H1 (cell line): ENCODE measurements around the gene MRPL32. TPM values are rescaled to one million over a fixed set of nuclear protein-coding genes. Genes with fewer than 3 reads are reported as not detected.
A peak's percentile ranks its signal among the peaks of the same experiment; 100 is the strongest.

Experiments used
- CTCF ChIA-PET: fragments of 300-600 bp; sonication (Branson Sonifier 250); formaldehyde crosslinking; loops from one replicate; lab custom pipeline; 2021; ENCODE audit not compliant: partially characterized antibody; lab: Charles Lee
- POLR2A ChIA-PET: fragments of 300-600 bp; sonication (Branson Sonifier 250); formaldehyde crosslinking; loops from one replicate; lab custom pipeline; 2021; ENCODE audit warnings: inconsistent platforms; ENCODE audit not compliant: partially characterized antibody; lab: Charles Lee
- DNase-seq, 2 experiments: peaks; one replicate each; pipeline versions ENCODE4 v3.0.0 to v3.0.0-alpha.2; 2010 to 2022; ENCODE audit warnings: low spot score in 2 of 2, low read depth in 1 of 2, mixed read lengths in 1 of 2
- FAIRE-seq: peaks from 2 replicates; lab custom pipeline; 2011; peaks lifted over from hg19 to GRCh38; lab: Jason Lieb, UNC
- H2AFZ ChIP-seq: 2 replicates; pipeline ENCODE4 v1.8.1; 2012; ENCODE audit warnings: low read length, inconsistent platforms
- H2AK5ac ChIP-seq: 2 replicates; pipeline ENCODE4 v1.6.1; 2013; ENCODE audit warnings: low read depth, low read length
- H2BK120ac ChIP-seq: replicated peaks from 2 replicates; pipeline ENCODE3; 2013; ENCODE audit warnings: low read depth, low read length, inconsistent platforms
- H2BK12ac ChIP-seq: 2 replicates; pipeline ENCODE4 v1.6.1; 2013; ENCODE audit warnings: low read depth, low read length
- H2BK15ac ChIP-seq: 2 replicates; pipeline ENCODE4 v1.6.1; 2013; ENCODE audit warnings: low read length
- H2BK20ac ChIP-seq: 2 replicates; pipeline ENCODE4 v1.6.1; 2013; ENCODE audit warnings: low read length
- H2BK5ac ChIP-seq: 2 replicates; pipeline ENCODE4 v1.6.1; 2013; ENCODE audit warnings: low read depth, low read length
- H3K14ac ChIP-seq: 2 replicates; pipeline ENCODE4 v1.6.1; 2013; ENCODE audit warnings: inconsistent platforms; ENCODE audit not compliant: insufficient read length
- H3K18ac ChIP-seq: 2 replicates; pipeline ENCODE4 v1.6.1; 2013; ENCODE audit warnings: low read length; ENCODE audit errors: extremely low read depth
- H3K23ac ChIP-seq: 2 replicates; pipeline ENCODE4 v1.6.1; 2013; ENCODE audit warnings: inconsistent platforms; ENCODE audit not compliant: insufficient read length
- H3K23me2 ChIP-seq: 2 replicates; pipeline ENCODE4 v1.6.1; 2013; ENCODE audit warnings: low read depth, low read length
- H3K27ac ChIP-seq: 2 replicates; pipeline ENCODE4 v1.6.1; 2011; ENCODE audit warnings: low read depth, low read length, inconsistent platforms
- H3K27me3 ChIP-seq, 4 experiments: replicated peaks in 1 of 4; 1 replicate in 1 of 4; 2 replicates in 3 of 4; pipeline versions ENCODE4 v1.6.1 to v1.8.1; 2011 to 2013; ENCODE audit warnings: low read length in 3 of 4, mild to moderate bottlenecking in 3 of 4, inconsistent platforms in 2 of 4, mixed read lengths in 2 of 4, moderate library complexity in 1 of 4; ENCODE audit not compliant: control insufficient read depth in 3 of 4, insufficient read depth in 3 of 4; ENCODE audit errors: extremely low read depth in 1 of 4
- H3K36me3 ChIP-seq, 4 experiments: 2 replicates each; pipeline versions ENCODE4 v1.6.1 to v1.8.1; 2011 to 2013; ENCODE audit warnings: mild to moderate bottlenecking in 4 of 4, low read length in 3 of 4, moderate library complexity in 2 of 4, control low read depth in 1 of 4, inconsistent platforms in 1 of 4; ENCODE audit not compliant: insufficient read depth in 4 of 4, control insufficient read depth in 2 of 4
- H3K4ac ChIP-seq: replicated peaks from 2 replicates; pipeline ENCODE3; 2013; ENCODE audit warnings: low read length, low read depth, mixed read lengths, inconsistent platforms; ENCODE audit not compliant: insufficient read length
- H3K4me1 ChIP-seq, 4 experiments: replicated peaks in 1 of 4; 1 replicate in 1 of 4; 2 replicates in 3 of 4; pipeline versions ENCODE4 v1.6.1 to v1.8.1; 2011 to 2013; ENCODE audit warnings: low read length in 3 of 4, inconsistent platforms in 2 of 4, mixed read lengths in 1 of 4; ENCODE audit not compliant: insufficient read depth in 4 of 4, control insufficient read depth in 3 of 4
- H3K4me2 ChIP-seq, 2 experiments: 2 replicates each; pipeline versions ENCODE4 v1.6.1 to v1.8.1; 2011 to 2013; ENCODE audit warnings: low read depth in 2 of 2, low read length in 2 of 2, control low read depth in 1 of 2, inconsistent platforms in 1 of 2, mild to moderate bottlenecking in 1 of 2; ENCODE audit not compliant: insufficient read depth in 1 of 2
- H3K4me3 ChIP-seq, 4 experiments: fragments of 200-600, 300-600 bp in 1 of 4; sonication (generic), shearing (Covaris generic), sonication (Bioruptor Twin) in 1 of 4; 2 replicates each; pipeline versions ENCODE4 v1.5.1 to v1.8.1; 2011 to 2016; ENCODE audit warnings: low read length in 4 of 4, low read depth in 3 of 4, control low read depth in 2 of 4, inconsistent platforms in 2 of 4, mild to moderate bottlenecking in 2 of 4, mixed read lengths in 1 of 4, moderate library complexity in 1 of 4; ENCODE audit not compliant: insufficient read depth in 2 of 4; ENCODE audit errors: extremely low read depth in 1 of 4
- H3K56ac ChIP-seq: replicated peaks from 2 replicates; pipeline ENCODE3; 2013; ENCODE audit warnings: low read depth, mild to moderate bottlenecking, mixed read lengths, low read length, inconsistent platforms; ENCODE audit not compliant: insufficient read length
- H3K79me1 ChIP-seq: 2 replicates; pipeline ENCODE4 v1.6.1; 2013; ENCODE audit warnings: low read depth, low read length, control low read depth
- H3K79me2 ChIP-seq, 2 experiments: 2 replicates each; pipeline versions ENCODE4 v1.6.1 to v1.8.1; 2012 to 2013; ENCODE audit warnings: low read length in 2 of 2, mild to moderate bottlenecking in 2 of 2, inconsistent platforms in 1 of 2; ENCODE audit not compliant: insufficient read depth in 2 of 2, control insufficient read depth in 1 of 2
- H3K9ac ChIP-seq, 4 experiments: replicated peaks in 1 of 4; 1 replicate in 1 of 4; 2 replicates in 3 of 4; pipeline versions ENCODE4 v1.6.1 to v1.8.1; 2011 to 2013; ENCODE audit warnings: low read depth in 3 of 4, low read length in 3 of 4, control low read depth in 2 of 4, mild to moderate bottlenecking in 2 of 4, moderate library complexity in 2 of 4, inconsistent platforms in 1 of 4; ENCODE audit errors: extremely low read depth in 1 of 4
- H3K9me3 ChIP-seq, 2 experiments: 2 replicates each; pipeline versions ENCODE4 v1.6.1 to v1.8.1; 2012 to 2013; ENCODE audit warnings: mild to moderate bottlenecking in 2 of 2, moderate library complexity in 2 of 2, control low read depth in 1 of 2, inconsistent platforms in 1 of 2, low read depth in 1 of 2, low read length in 1 of 2, mixed read lengths in 1 of 2; ENCODE audit not compliant: insufficient read depth in 2 of 2
- H4K20me1 ChIP-seq, 2 experiments: replicated peaks in 1 of 2; 2 replicates each; pipeline versions ENCODE3 to v1.8.1; 2011 to 2013; ENCODE audit warnings: inconsistent platforms in 2 of 2, low read length in 2 of 2, mild to moderate bottlenecking in 1 of 2; ENCODE audit not compliant: insufficient read depth in 2 of 2, control insufficient read depth in 1 of 2
- H4K5ac ChIP-seq: 2 replicates; pipeline ENCODE4 v1.6.1; 2013; ENCODE audit warnings: low read length, low read depth, mixed read lengths, inconsistent platforms; ENCODE audit not compliant: insufficient read length
- H4K8ac ChIP-seq: 2 replicates; pipeline ENCODE4 v1.8.0; 2013; ENCODE audit warnings: mild to moderate bottlenecking, moderate library complexity, low read length, inconsistent platforms; ENCODE audit not compliant: insufficient read depth; ENCODE audit errors: extremely low read depth
- H4K91ac ChIP-seq: replicated peaks from 2 replicates; pipeline ENCODE3; 2013; ENCODE audit warnings: low read length, mixed read lengths, inconsistent platforms; ENCODE audit not compliant: insufficient read length
- RNF2 ChIP-seq: fragments of 200-900, 300-1000 bp; sonication (generic); IDR thresholded peaks from 2 replicates; pipeline ENCODE4 v1.7.1; 2016; ENCODE audit warnings: borderline replicate concordance, low read depth, mild to moderate bottlenecking, antibody characterized with exemption, low read length; ENCODE audit not compliant: poor library complexity, severe bottlenecking; ENCODE audit errors: missing control alignments
- WGBS, 2 experiments: shearing (Covaris generic) in 1 of 2; methylation state at CpG; one replicate each; pipeline versions ENCODE4 v1.1.6 to v1.1.7; 2013 to 2015; ENCODE audit warnings: low lambda C conversion rate in 2 of 2, mixed read lengths in 2 of 2, inconsistent platforms in 1 of 2, low coverage in 1 of 2, missing lambda C conversion rate in 1 of 2; ENCODE audit not compliant: insufficient replicate concordance in 2 of 2, insufficient coverage in 1 of 2, insufficient read length in 1 of 2; ENCODE audit errors: extremely low coverage in 1 of 2, missing lambda C conversion rate in 1 of 2; 5-methylcytosine and 5-hydroxymethylcytosine counted together
- polyA plus RNA-seq, 7 experiments: library from polyadenylated mRNA; depleted of rRNA in 3 of 7; stranded (reverse) in 5 of 7; unstranded in 2 of 7; fragments of >200 nt in 5 of 7; fragments of 200-250 nt in 2 of 7; gene quantifications; 1 replicate in 5 of 7; 2 replicates in 1 of 7; 4 replicates in 1 of 7; pipeline versions ENCODE4 v1.2.1 to v1.2.3, GENCODE V29; 2011 to 2013; ENCODE audit warnings: missing spikeins in 2 of 7, mixed read lengths in 2 of 7
- total RNA-seq: library from RNA; stranded (reverse); fragmentation: NEBNext Ultra II Directional; extraction: Animal tissue kit (Norgen Biotek cat#: 25700); gene quantifications from 2 replicates; pipeline ENCODE4 v1.2.1, GENCODE V29; 2021

MRPL32 gene
- total and polyA plus RNA-seq, 2 of the 8 experiments (the other 6 are each of a cell fraction or from before 2014, with no cell fraction given): 50.9 to 97.2 TPM

GRCh38 chr7:42960762-42961161 lies 28.6 kb downstream of the MRPL32 start:
- H3K14ac ChIP-seq: no peak overlapping the region

More at GRCh38 chr7:42960762-42961161, 28.6 kb downstream of the MRPL32 start:
- Histone ChIP-seq H4K8ac (no peak overlapping the region), H3K36me3 (no peaks in the 10 kb centered on the region; a peak in 1 of 8 replicates), H3K4me3 (no peak overlapping the region), H2AFZ (0 out of 2 replicates have a peak overlapping the region, but pooled peaks have one; percentile 17), H2BK5ac (no peak overlapping the region), H3K9ac (no peak overlapping the region), H3K79me2 (no peaks in the 10 kb centered on the region), H2BK12ac (no peak overlapping the region), H3K4me2 (no peak overlapping the region), H3K23me2 (peaks cover 2% of the 10 kb centered on the region; the same call in 1 of the 2 replicates), H3K23ac (no peak overlapping the region), H3K27ac (no peak overlapping the region), H3K9me3 (peaks cover 10 to 26% of the 10 kb centered on the region in 2 experiments; a peak in 3 of 4 replicates), H4K5ac (no peak overlapping the region), H2BK120ac (no peak overlapping the region), H3K56ac (no peak overlapping the region), H3K27me3 (no peaks in the 10 kb centered on the region), H2AK5ac (no peak overlapping the region), H3K79me1 (no peaks in the 10 kb centered on the region), H3K18ac (no peak overlapping the region), H4K20me1 (no peaks in the 10 kb centered on the region), H2BK20ac (no peak overlapping the region), H3K4me1 (peaks cover 0 to 3% (median under 1%) of the 10 kb centered on the region in 4 experiments; a peak in 1 of 7 replicates), H4K91ac (no peak overlapping the region), H2BK15ac (no peak overlapping the region), H3K4ac (no peak overlapping the region)
- DNase-seq: no peak
- TF ChIP-seq RNF2: no peak
- ChIA-PET CTCF (interaction anchor here (1.2 to 4.1 kb wide), 5 partner anchors 14 to 301 kb away, joined by 3 to 22 read pairs (median 5); no protein-coding TSS in a partner anchor), POLR2A (no interaction called here)
- 84% methylated on average over 2 of the region's 2 CpGs; no CpG with 5 or more reads in 1 of the 2 experiments for WGBS, 2 experiments
- FAIRE-seq: no peak
